Astrocyte of the cerebellum (primary cell): ENCODE data around the gene GNB1L.

Source experiments
- DNase-seq: peaks from one replicate; pipeline ENCODE4 v3.0.0-alpha.2; 2011; ENCODE audit warnings: low read depth
- H3K4me3 ChIP-seq: 2 replicates; pipeline ENCODE4 v1.5.1; 2011; ENCODE audit warnings: mild to moderate bottlenecking, low read depth, low read length, moderate library complexity
- in situ Hi-C: cut with HindIII; loops from 2 replicates; pipeline ENCODE4 v1.10.0; 2017; ENCODE audit warnings: low sequenced_read_pairs
- TF ChIP-seq, protein P1 (sequence below): IDR thresholded peaks from 2 replicates; pipeline ENCODE4 v1.5.1; 2012; ENCODE audit warnings: low read length, low read depth, moderate library complexity, mild to moderate bottlenecking; ENCODE audit errors: missing control alignments

GNB1L gene

GRCh38 chr22:19875061-19875530 is 20.4 kb upstream of the GNB1L start:
- H3K4me3 ChIP-seq = no peak overlapping the region
- DNase-seq = no peak
- TF ChIP-seq, protein P1, sequence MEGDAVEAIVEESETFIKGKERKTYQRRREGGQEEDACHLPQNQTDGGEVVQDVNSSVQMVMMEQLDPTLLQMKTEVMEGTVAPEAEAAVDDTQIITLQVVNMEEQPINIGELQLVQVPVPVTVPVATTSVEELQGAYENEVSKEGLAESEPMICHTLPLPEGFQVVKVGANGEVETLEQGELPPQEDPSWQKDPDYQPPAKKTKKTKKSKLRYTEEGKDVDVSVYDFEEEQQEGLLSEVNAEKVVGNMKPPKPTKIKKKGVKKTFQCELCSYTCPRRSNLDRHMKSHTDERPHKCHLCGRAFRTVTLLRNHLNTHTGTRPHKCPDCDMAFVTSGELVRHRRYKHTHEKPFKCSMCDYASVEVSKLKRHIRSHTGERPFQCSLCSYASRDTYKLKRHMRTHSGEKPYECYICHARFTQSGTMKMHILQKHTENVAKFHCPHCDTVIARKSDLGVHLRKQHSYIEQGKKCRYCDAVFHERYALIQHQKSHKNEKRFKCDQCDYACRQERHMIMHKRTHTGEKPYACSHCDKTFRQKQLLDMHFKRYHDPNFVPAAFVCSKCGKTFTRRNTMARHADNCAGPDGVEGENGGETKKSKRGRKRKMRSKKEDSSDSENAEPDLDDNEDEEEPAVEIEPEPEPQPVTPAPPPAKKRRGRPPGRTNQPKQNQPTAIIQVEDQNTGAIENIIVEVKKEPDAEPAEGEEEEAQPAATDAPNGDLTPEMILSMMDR = no peak
- in situ Hi-C loops = no loop called here

DNA sequence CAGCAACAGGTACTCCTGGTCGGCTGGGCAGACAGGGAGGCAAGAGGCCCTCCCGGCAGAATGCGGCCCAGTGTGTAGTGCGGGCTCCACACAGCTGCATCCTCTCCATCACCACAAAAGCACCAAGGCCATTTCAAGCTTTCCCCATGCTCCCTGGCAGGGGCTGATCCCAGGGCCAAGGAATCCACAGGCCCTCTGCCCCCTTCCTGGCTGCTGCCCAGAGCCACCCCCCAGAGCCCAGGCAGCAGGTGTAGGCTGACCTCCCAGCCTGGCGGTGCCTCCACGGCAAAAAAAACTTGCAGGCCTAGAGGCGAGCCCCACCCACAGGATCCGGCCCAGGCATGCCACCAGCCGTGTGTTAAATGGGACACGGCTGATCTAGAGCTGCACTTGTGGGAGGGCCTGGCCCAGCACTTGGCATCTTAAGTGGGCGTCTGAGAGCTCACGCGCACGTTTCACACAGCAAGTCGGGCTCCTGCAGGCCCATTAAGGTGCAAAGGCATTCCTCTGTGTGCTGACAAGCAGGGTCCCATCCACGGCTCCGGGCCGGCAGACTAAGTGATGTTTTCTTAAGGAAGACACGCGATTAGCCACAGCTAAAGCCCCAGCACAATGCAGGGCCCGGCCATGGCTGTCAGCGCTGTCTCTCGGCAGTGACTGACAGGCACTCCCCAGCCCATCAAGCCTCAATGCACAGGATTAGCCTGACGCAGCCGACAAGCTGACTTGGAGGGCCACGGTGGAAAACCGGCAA is 19.8 kb upstream of the GNB1L start:
- in situ Hi-C loops = no loop called here
- no peak overlapping the region for H3K4me3 ChIP-seq
- TF ChIP-seq, protein P1 = no peak
- no peak for DNase-seq

GRCh38 chr22:19873960-19874306 is 19.3 kb upstream of the GNB1L start:
- in situ Hi-C loops = no loop called here
- TF ChIP-seq, protein P1 = no peak
- DNase-seq = no peak
- no peak overlapping the region for H3K4me3 ChIP-seq

- in situ Hi-C loops = no loop called here
- TF ChIP-seq, protein P1 = no peak
- DNase-seq = no peak
- no peak overlapping the region for H3K4me3 ChIP-seq
These were observed 18.7 kb upstream of the GNB1L start for GRCh38 chr22:19873138-19873959.

- TF ChIP-seq, protein P1 = no peak
- H3K4me3 ChIP-seq = no peak overlapping the region
- DNase-seq = no peak
- in situ Hi-C loops = no loop called here
These were observed 18.1 kb upstream of the GNB1L start for GRCh38 chr22:19872779-19873137.

DNA sequence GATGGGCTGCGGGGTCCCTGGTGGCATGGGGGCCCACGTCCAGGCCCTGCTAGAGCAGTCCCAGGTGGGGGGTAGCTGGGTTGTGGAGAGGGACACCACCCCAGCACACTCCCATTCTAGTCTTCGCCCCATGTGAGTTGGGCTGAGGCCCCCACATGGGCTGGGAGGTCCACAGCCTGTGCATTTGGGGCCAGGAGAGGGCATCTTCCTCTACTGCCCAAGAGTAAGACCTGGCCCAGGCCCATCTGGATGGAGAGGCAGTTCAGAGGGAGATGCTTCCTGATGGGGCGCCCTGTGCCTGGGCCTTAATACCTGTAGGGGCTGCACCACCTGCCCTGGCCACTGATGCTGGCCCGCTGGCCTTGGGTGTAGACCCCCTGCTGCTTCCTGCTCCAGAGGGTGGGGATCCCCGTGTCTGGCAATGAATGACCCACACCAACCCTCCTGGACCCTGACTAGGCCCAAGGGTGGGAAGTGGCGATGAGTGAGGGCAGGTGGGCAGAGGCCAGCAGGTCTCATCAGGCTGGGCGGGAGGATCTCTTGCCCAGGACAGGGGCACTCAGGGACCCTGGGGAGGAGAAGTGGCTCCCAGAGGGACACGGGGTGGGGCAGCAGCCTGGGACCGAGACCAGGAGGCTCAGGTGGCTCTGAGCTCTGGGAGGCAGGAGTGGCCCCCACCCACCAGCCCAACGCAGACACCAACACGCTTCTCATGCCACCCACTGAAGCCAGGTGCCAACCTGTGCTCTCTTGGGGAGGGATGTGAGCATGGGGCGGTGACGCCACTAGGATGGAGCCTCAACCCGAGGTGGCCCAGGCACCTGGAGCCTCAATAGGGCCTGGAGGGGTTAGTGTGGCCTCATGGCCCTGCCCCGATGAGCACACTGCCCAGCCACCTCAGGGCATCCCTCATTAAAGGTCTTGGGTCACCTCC is 17.4 kb upstream of the GNB1L start:
- in situ Hi-C loops = no loop called here
- H3K4me3 ChIP-seq = no peak overlapping the region
- TF ChIP-seq, protein P1 = no peak
- DNase-seq = no peak
